ENCODE results near the gene NANOS3. TPM values are rescaled to one million over a fixed set of nuclear protein-coding genes. Genes with fewer than 3 reads are reported as not detected.
A peak's percentile ranks its signal among the peaks of the same experiment; 100 is the strongest.

Gene NANOS3
- total and polyA plus RNA-seq, 9 of the 15 experiments (the other 6 are each of a cell fraction or from before 2014, with no cell fraction given) = not detected

DNA sequence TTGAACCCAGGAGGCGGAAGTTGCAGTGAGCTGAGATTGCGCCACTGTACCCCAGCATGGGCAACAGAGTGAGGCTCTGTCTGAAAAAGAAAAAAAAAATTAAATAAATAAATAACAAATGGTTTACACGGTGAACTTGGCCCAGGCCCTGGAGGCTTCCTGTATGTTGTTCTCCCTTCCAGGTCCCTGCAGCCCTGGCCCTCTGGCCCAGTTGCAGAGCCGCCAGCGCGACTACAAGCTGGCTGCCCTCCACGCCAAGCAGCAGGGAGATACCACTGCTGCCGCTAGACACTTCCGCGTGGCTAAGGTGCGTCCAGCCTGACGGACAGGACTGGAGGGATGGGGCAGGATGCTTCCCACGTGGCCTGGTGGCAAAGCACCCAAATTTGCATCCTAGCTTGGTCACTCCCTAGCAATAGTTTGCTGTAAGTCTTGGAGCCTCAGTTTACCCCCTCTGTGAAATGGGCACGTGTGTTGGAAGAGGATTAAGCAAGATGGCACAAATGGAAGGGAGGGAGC is 41.0 kb downstream of the NANOS3 start:
- FAIRE-seq = no peak
- Histone ChIP-seq H3K27ac (ENCODE audit: extremely low read depth, low read depth, low read length) (no peak overlapping the region), H3K27me3 (ENCODE audit: control insufficient read depth in 2 of 2, insufficient read depth in 2 of 2, low read length in 2 of 2) (no peaks in the 10 kb centered on the region; a peak in 1 of 5 replicates), H3K36me3 (ENCODE audit: control insufficient read depth, insufficient read depth, low read length) (peaks cover 68% of the 10 kb centered on the region), H3K79me2 (ENCODE audit: control insufficient read depth, insufficient read depth, low read length) (no peaks in the 10 kb centered on the region), H3K9me1 (ENCODE audit: control insufficient read depth, insufficient read depth, low read length) (peaks cover 3% of the 10 kb centered on the region), H2AFZ (ENCODE audit: low read depth, low read length) (no peak overlapping the region), H3K9ac (ENCODE audit: insufficient read depth in 1 of 2, low read depth in 2 of 2, low read length in 2 of 2) (no peak overlapping the region), H3K9me3 (replicated peaks; ENCODE audit: control insufficient read depth, insufficient read depth, low read depth, low read length) (peaks cover 6% of the 10 kb centered on the region), H3K4me2 (ENCODE audit: insufficient read depth, low read length) (no peak overlapping the region), H3K4me3 (no peak overlapping the region), H4K20me1 (replicated peaks; ENCODE audit: control insufficient read depth, insufficient read depth, low read length) (no peaks in the 10 kb centered on the region), H3K4me1 (replicated peaks in 1 of 2; ENCODE audit: control insufficient read depth in 2 of 2, insufficient read depth in 2 of 2, low read length in 2 of 2) (peaks cover 0 to 19% of the 10 kb centered on the region in 2 experiments; a peak in 1 of 5 replicates)
- no peak for ATAC-seq
- intact Hi-C loops (cut with micrococcal nuclease) (no loop called here), in situ Hi-C loops (cut with MboI) (no loop called here)
- CTCF ChIA-PET (ENCODE audit: low intra/inter-chr PET ratio) = no interaction called here
- POLR2A ChIA-PET = interaction anchor here (1.6 kb wide), 1 partner anchor 18 kb away, joined by 9 read pairs; no protein-coding TSS in a partner anchor
- 81% methylated on average over 12 of the region's 14 CpGs for WGBS (ENCODE audit: insufficient coverage, low coverage, missing lambda C conversion rate)
- peak in 1 of 4 experiments; percentile 11 for DNase-seq (ENCODE audit: extremely low read depth in 1 of 4, low spot score in 3 of 4)
- no TSS peak for BruUV-seq (replicated peaks)
- TF ChIP-seq SMARCB1 (IDR thresholded peaks at IDR 0.05; ENCODE audit: insufficient read length, low read depth) = no peak
- no peak for TF ChIP-seq NR2C1 (IDR thresholded peaks at IDR 0.05)
- no peak for TF ChIP-seq NR2C1 (tag; IDR thresholded peaks at IDR 0.05)
- TF ChIP-seq, protein P1, sequence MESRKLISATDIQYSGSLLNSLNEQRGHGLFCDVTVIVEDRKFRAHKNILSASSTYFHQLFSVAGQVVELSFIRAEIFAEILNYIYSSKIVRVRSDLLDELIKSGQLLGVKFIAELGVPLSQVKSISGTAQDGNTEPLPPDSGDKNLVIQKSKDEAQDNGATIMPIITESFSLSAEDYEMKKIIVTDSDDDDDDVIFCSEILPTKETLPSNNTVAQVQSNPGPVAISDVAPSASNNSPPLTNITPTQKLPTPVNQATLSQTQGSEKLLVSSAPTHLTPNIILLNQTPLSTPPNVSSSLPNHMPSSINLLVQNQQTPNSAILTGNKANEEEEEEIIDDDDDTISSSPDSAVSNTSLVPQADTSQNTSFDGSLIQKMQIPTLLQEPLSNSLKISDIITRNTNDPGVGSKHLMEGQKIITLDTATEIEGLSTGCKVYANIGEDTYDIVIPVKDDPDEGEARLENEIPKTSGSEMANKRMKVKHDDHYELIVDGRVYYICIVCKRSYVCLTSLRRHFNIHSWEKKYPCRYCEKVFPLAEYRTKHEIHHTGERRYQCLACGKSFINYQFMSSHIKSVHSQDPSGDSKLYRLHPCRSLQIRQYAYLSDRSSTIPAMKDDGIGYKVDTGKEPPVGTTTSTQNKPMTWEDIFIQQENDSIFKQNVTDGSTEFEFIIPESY (CRISPR knock-in tag; IDR thresholded peaks at IDR 0.05) = peak; percentile 73
- TF ChIP-seq PCBP1 (IDR thresholded peaks at IDR 0.05; ENCODE audit: low read depth, low read length, poor library complexity, severe bottlenecking) = no peak
- TF ChIP-seq DMBX1 (CRISPR knock-in tag; IDR thresholded peaks at IDR 0.05; ENCODE audit: borderline replicate concordance) = no peak
- peak; percentile 68; the same call in 1 of the 2 replicates for TF ChIP-seq HDAC2 (IDR thresholded peaks at IDR 0.05)
- peak; percentile 56 to 83 for TF ChIP-seq KDM1A (IDR thresholded peaks at IDR 0.05)
- TF ChIP-seq ZNF174 (CRISPR knock-in tag; IDR thresholded peaks at IDR 0.05) = no peak
- TF ChIP-seq PTBP1 (IDR thresholded peaks at IDR 0.05; ENCODE audit: low read depth, low read length) = peak; percentile 66; the same call in 1 of the 2 replicates
- peak; percentile 83 for TF ChIP-seq ADNP (tag; IDR thresholded peaks at IDR 0.05)
- TF ChIP-seq KDM2B (CRISPR knock-in tag; IDR thresholded peaks at IDR 0.05) = no peak
- TF ChIP-seq STAT5A (IDR thresholded peaks at IDR 0.05; ENCODE audit: borderline replicate concordance, low read length) = no peak
- no peak for TF ChIP-seq CHD2 (IDR thresholded peaks at IDR 0.05; ENCODE audit: low read depth, low read length)
- no peak for TF ChIP-seq BRF1 (IDR thresholded peaks at IDR 0.05; ENCODE audit: borderline replicate concordance, extremely low read depth, insufficient read length)
- TF ChIP-seq, protein P2, sequence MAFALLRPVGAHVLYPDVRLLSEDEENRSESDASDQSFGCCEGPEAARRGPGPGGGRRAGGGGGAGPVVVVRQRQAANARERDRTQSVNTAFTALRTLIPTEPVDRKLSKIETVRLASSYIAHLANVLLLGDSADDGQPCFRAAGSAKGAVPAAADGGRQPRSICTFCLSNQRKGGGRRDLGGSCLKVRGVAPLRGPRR (CRISPR knock-in tag; IDR thresholded peaks at IDR 0.05) = no peak
- TF ChIP-seq RBM25 (IDR thresholded peaks at IDR 0.05; ENCODE audit: low read depth, low read length, severe bottlenecking) = peak; percentile 94
- TF ChIP-seq ESRRA (IDR thresholded peaks at IDR 0.05; ENCODE audit: borderline replicate concordance, low read depth) = no peak
- TF ChIP-seq PML (IDR thresholded peaks at IDR 0.05; ENCODE audit: low read length) = no peak
- no peak for TF ChIP-seq DACH1 (IDR thresholded peaks at IDR 0.05; ENCODE audit: partially characterized antibody)
- TF ChIP-seq SNAPC5 (CRISPR knock-in tag; IDR thresholded peaks at IDR 0.05) = no peak
- TF ChIP-seq, protein P3, sequence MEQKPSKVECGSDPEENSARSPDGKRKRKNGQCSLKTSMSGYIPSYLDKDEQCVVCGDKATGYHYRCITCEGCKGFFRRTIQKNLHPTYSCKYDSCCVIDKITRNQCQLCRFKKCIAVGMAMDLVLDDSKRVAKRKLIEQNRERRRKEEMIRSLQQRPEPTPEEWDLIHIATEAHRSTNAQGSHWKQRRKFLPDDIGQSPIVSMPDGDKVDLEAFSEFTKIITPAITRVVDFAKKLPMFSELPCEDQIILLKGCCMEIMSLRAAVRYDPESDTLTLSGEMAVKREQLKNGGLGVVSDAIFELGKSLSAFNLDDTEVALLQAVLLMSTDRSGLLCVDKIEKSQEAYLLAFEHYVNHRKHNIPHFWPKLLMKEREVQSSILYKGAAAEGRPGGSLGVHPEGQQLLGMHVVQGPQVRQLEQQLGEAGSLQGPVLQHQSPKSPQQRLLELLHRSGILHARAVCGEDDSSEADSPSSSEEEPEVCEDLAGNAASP (IDR thresholded peaks at IDR 0.05) = no peak
- TF ChIP-seq MCM7 (IDR thresholded peaks at IDR 0.05) = no peak
